COLO668 (cell line): ENCODE results near the gene KRT7.

Experiments
- DNase-seq: peaks from one replicate; lab custom pipeline; 2025; ENCODE audit not compliant: unreplicated experiment; lab: John Stamatoyannopoulos, UW

The KRT7 gene

DNA sequence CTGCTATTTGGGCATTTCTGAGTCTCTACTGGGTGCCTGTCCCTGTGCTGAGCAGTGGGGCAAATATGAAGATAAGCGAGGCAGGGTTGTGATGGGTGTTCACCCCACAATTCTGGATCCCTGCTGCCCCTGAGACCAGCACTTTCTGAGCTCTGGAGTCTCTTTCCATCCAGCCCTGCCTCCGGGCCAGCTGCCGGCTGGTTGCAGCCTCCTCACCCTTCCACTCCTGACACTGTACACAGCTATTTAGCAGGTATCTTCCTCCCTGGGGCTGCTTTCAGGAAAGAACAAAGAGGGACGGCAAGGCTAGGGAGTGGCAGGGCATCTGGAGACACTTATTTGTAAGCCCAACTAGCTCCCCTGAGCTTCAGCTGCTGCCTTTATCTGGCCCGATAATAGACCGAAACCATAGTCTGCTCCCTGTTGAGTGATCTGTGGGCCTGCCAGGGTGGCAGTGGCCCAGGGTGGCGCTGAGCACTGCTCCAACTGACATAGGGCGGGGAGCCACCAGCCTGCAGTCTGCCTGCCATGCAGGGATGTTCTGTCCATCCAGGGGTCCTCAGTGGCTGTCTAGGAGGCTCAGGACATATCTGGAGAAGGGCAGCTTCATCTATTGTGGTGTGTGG, 33.6 kb upstream of the KRT7 start:
- DNase-seq, result peak; percentile 13

DNA sequence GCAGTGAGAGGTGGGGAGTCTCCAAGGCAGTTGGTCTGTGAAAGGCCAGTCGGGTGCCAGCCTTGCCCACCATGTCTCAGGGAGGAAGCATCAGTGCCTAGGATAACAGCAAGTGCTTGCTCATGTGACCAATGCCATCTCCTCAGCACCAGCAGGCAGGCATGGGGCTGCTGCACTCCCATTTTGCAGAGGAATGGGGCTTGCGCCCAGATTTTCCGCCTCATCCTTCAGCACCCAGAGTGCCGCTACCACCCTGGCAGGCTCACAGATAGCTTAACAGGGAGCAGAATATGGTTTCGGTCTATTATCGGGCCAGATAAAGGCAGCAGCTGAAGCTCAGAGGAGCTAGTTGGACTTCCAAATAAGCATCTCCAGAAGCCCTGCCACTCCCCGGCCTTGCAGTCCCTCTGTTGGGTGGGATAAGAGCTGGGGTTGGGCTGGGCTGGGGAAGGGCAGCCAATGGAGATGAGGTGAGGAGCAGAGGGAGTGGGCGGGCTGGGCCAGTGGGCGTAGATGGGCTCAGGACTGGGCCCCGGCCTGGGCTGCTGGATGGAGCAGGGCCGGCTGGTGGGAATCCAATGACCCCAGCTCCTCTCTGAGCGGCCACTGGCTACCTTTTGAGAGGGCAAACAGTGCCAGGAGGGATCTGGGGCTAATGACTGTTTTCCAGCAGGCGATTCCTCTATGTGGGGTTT, 32.8 kb upstream of the KRT7 start:
- no peak for DNase-seq

DNA sequence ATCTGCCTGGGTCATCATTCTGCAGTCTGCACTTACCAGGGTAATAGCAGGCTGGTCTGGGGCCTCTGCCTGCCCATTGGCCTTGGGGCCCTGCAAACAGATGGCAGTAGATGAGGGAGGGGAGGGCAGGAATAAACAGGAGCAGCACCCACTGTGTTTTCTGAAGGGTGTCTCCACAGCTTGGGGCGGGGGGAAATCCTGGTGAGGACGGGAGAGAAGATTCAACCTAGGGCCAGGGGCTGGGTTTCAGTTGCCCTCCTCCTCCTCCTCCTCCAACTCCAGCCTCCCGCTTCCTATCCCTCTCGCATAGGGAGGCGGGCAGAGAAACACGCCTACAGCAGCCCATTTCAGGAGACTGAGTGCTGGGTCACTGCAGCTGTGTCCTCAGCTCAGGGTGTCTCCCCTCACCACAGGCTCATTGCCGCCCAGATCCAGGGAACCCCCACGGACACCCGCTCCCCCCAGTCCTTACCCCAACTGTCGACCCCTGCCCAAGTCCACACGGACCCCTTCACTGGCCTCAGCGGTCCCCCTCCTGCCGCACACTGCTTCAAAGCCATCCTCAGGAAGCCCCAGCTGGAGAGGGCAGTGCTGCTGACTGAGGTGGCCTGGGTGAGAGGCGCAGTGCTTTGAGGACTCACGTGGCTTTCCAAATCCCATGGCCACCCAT, 32.1 kb upstream of the KRT7 start:
- no peak for DNase-seq

DNA sequence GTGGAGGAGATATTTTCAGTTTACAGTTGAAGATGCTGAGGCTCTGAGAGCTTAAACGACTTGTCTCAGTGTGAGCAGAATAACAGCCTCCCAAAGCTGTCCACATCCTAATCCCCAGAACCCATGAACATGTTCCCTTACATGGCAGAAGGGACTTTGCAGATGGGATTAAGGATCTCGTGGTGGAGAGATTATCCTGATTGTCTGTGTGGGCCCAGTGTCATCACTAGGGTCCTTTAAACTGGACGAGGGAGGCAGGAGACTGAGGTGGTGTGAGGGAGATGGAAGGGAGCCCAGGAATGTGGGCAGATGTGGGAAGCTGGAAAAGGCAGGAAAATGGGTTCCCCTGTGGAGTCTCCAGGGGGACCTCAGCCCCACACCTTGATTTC, 31.6 kb upstream of the KRT7 start:
- DNase-seq, result no peak

DNA sequence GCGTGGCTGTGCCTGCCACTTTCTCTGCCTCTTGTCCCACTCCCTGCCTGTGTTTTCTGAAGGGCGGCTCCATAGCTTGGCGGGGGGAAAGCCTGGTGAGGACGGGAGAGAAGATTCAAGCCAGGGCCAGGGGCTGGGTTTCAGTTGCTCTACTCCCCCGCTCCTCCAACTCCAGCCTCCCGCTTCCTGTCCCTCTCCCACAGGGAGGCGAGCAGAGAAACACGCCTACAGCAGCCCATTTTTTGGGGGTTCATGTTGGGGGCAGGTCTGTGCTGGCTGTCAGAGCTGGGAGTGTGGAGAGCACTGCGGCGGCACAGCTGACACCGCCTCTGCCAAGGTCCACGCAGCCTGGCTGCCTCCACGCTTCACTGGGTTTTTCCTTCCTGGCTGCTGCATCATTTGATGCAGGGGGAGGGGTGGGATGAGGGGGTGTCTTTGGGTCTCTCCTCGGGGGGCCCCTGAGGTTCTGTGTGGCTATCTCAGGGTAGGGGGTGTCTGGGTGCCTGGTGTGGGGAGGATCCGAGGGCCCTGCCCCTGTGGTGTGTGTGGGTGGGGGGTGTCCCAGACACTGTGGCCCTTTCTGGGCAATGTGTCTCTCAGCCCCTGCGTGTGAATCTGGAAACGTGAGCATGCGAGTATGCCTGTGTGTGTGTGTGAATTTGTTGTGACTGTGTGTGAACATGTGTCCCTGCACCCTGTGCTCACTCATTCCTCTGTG, 30.5 kb upstream of the KRT7 start:
- DNase-seq, result peak; percentile 65

DNA sequence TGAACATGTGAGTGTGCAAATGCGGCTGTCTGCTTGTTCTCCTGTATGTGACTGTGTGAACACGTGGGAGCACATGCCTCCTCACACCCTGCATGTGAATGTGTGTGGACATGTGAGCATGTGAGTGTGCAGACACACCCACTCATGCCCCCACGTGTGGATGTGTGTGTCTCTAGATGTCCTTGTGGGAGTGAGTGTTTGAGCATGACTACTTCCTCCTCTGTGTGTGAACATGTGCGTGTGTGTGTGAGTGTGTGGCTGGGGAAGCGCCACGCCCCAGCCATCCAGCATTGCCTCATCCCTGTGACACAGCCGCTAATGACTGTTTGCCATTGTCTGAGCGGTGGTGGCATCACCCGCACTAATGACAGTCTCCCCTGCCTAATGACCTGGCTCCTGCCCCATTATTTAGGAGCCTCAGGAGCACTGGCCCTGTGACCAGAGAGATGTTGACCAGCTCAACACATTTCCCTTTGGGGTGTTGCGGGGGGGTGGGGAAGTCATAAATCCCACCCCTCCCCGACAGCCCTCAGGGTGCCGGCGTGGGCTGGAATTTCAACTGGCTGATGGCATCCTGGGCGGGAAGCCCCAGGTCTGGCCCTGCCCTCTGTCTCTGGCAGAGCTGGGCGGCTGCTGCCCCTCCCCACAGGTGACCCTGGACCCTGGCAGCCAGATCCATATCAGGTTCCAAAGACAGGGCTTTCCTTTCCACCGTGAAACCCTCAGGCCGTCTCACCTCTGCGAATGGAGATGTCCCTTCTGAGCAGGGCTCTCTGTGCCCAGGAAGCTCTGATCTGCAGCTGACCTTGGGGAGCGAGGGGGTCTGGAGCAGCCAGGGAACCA, 29.7 kb upstream of the KRT7 start:
- peak; percentile 86 for DNase-seq

DNA sequence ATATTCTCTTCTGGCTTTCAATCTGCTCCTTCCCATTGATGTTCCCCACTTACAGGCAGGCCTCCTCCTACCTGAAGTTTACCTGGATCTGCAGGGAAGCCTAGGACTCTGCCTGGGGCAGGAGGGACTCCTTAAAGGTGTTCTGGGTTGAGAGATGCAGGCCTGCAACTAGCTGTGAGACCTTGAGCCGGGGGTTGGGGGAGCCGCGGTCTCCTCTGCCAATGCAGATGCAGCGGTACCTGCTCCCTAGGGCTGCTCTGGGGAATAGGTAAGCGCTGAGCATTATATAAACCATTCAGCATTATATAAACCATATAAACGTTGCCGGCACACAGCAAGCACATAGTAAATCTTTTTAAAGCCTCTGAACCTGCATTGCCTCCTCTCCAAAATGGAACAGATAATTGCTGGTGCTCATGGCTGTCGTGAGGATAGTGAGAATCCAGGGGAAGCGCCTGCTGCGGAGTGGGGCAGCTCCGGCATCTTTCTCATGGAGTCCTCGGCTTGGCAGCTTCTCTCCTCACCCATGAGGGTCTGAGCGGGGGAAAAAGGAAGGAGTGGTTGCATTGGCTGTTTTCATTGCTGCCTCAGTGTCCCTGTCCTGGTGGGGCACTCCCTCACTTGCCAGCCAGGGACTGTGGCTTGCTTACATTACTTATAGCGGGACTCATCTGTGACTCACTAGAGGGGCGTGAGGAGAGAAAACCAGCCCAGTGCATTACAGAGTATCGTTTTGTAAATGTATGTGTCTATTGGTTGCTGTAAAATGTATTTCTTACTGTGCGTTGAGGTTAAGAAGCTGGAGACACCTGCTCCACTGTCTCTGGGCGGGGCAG, 28.7 kb upstream of the KRT7 start:
- no peak for DNase-seq

DNA sequence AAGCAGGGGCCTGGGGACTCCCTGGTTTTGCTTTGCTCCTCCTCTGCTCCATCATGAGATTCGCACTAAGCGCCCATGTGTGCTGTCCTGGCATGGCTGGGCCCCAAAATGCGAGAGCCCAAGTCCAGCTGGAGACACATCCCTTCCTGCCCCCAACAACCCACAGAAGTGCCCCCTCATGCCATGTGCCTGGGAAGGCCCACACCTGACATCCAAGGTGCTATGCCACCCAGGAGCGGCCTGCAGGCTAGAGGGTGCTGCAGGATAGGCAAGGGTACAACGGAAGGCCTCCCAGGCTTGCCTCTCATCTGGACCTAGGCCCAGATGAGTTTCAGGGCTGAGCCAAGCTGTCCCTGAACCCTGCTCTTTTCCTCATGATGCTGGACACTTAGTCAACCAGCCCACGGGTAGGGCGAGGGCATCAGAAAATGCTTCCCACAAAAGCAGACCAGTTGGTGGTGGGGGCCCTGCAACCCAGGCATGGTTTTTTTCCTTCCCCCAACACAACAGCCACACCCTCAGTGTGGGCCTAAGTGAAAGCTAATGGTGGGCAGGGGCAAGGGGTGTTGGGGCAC, 28.0 kb upstream of the KRT7 start:
- no peak for DNase-seq

DNA sequence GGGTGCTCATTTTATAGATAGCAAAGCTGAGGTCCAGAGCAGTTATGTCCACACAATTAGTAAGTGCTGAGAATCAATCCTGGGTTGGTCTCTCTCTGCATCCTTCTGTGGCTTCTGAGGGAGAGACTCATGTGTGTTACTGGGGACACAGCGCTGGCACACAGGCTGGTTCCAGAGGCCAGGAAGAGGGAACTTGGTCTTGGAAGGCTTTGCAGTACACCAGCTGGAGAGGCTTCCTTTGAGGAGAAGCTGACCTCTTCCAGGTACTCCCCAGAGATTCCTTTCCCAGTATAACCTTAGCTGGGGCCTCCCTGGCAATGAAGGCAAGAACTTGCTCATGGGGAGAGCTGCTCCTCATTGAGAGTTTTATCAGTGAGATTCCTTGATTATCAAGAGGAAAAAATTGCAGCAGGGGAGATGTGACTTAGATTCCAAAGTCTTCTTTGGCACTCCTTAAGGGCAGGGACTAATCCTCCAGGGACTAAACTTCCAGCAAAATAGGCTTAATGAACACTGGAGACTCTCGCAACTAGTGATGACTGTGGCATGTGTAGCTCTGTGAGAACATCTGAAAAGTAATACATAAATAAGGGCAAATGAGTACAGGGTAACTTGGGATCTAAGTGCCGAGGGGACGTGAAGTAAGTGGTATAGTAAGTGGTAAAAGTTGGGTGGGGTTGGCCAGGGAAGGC, 27.3 kb upstream of the KRT7 start:
- DNase-seq, result no peak

DNA sequence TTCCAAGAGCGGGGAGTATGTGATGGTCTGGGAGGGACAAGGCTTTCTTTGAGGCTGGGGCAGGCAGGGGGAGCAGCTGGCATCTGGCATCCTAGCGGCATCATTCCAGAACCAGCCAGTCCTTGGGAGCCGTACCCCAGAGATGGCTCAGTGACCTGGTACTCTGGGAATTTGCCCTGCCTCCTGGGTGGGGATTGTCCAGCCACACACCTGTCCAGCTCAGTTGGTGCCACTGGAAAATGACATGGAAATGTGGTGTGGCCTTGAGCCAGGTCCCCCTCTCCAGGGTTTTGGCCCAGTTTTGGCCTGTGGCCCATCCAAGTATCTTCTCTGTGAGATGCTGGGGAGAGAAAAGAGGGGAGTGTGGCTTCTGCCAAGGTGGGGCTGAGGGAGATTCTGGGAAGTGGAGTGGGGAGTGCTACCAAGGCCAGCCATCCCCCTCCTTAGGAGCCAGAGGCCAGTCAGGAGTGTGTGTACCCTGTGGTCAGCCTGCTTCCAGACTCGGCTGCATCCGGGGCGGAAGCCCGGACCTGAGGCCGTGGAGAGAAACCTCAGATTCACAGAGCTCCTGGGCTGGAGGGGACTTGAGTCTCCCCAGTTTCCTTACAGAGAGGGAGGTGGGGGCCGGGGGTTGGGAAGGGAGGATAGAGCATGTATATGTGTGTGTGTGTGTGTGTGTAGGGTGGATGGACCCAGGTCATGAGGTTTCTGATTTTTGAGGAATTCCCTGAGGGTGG, 26.6 kb upstream of the KRT7 start:
- DNase-seq, result no peak

DNA sequence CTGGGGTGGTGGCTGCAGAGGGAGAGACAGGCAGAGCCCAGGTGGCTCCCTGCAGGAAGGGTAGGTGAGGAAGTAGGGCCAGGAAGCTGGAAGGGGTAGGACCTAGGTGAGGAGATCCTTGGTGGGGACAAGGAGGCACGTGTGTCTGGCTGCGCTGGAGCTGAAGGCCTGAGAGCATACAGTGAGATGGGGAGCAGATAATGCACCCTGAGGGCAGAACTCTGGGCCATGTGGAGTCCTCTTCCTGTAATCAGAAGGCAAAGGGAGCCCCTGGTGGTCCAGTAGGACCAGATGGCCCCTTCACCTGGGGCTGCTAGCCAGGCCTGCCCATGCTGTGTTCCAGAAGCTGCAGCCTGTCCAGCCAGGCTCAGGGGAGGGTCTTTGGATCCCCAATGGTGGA, 25.9 kb upstream of the KRT7 start:
- no peak for DNase-seq

DNA sequence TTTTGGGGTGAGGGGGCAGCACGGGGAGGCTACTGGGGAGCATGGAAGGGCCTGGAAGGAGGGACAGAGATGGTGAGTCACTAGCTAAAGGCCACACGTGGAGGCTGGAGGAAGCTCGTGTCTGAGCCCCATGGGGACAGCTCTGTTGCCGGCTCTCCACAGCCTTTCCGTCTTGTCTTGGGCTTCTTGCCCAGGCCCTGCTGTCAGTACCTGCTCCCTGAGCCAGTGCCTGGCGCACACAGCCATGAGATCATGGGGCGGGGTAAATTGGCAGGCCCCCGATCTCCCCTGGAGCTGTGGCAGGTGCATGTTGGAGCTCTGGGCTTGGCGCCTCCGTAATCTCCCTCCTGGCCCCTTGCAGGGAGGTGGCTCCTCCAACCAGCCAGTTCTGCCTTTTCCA, 25.1 kb upstream of the KRT7 start:
- peak; percentile 61 for DNase-seq

DNA sequence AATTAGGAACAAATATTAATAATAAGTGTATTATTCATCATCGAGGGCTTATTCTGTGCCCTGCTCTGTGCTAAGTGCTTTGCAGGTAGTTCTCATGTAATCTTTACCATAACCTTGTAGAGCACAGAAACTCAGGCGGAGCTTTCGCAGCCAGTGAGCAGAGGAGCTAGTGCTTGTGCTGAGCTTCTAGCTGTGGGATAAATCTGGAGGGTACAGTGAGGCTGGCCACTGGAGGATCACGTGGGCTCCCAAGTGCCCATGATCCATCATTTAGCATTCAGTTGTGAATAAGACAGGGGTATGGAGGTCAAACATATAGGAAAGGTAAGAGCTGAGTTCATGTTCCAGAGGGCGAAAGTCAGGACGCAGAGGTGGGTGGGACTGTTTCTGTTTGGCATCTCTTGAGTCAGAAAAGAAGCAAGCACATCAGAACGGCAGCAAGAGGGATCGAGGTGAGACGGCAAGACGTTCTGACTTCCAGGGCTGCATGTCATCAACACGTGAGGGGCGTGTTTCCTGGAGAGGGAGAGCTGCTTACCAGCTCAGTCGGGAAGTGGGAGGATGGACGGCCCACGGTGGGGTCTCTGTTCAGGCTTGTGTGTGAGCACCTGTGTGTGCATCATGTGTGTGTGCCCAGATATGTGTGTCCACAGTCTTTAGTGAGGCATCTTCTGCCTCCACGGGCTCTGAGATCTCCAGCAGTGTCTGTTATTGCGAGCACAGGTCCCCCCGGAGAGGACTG, 24.4 kb upstream of the KRT7 start:
- DNase-seq, result no peak

DNA sequence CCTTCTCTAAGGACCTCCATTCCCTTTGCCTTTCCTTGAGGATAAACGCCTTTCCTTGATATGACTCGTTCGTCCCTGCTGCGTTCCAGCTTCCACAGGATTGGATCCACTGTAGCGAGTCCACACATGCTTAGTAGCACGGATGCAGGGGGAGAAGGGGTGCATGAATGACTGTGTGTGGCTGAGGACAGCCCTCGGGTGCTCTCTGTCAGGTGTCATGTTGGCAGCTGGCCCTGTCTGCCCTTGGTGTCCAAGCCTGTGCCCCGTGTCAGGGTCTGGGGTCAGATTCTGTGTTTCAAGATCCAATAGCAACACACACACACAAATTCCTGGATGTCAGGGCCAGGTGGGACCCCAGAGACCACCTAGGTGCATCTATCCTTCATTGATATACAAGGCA, 23.7 kb upstream of the KRT7 start:
- DNase-seq, result no peak

DNA sequence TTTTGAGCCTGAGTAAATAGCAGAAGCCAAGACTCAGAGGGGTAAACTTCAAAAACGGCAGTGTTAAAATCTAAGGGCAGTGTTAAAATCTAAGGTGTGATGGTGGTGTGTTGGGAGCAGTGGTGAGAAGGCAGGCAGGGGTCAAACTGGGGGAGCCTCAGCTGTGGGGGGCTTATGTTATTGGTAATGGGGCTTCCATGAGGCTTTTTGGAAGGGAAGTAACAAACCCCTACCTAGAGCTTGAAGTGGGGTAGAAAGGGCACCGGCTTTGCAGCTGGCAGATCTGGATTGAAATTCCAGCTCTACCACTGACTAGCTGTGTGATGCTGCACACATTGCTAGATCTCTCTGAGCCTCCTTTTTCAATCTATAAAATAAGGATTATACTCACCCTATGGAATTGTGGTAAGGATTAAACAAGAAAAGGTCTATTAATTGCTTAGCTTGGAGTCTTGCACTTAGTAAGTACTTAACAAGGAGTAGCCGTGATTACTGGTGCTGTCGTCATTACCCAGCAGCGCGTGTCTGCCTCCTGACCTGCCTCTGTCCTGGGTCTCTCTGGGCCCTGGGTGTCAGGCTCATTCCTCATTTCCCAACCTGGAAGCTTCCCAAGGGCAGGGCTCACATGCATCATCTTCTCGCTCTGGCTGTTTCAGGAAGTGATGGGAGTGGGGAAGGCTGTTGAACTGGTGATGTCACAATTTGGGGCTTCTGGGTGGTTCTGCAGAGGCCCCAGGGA, 22.7 kb upstream of the KRT7 start:
- DNase-seq, result no peak

DNA sequence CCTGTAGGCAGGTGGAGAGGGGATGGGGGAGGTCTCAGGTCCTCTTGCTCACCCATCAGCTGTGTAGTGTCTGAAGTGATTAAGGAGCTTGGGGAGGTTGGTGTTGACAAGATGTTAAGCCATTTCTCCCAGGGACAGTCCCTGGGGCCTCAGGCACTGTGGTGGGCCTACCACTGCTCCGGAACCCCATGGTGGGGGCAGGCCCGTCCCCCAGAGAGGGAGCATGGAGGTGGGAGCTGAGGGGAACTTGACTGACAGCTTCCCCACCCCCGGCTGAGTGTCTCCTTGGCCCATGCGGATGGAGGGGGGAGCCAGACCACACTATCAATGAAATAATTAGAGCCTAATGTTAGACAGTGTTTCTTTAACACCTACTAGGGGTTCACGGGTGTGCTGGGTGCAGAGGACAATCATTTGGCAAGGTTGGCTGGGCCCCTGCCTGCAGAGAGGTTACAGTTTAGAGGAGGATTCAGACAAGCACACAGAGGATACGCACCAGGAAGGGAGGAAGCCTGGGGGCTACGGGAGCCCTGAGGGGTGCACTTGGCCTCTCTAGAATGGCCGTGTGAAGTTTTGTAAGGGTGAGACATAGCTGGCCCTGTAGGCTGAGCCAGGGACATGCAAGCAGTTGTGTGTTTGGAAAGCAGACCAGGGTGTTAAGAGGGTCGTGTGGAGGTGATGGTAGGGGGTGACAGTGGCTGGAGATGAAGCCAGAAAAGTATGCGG, 22.0 kb upstream of the KRT7 start:
- DNase-seq, result no peak
